Fibroblast of lung (primary cell): ENCODE data around the gene EEF1A2. TPM values are rescaled to one million over a fixed set of nuclear protein-coding genes. Genes with fewer than 3 reads are reported as not detected.

ENCODE experiments used
- DNase-seq, 2 donors: peaks; one replicate each; pipeline versions ENCODE4 v3.0.0 to v3.0.0-alpha.2; 2010; ENCODE audit warnings: low read depth in 2 of 2
- H2AFZ ChIP-seq: 2 replicates; pipeline ENCODE4 v1.5.1; 2012; ENCODE audit warnings: low read length, control low read depth, inconsistent platforms
- H3K27ac ChIP-seq: 2 replicates; pipeline ENCODE4 v1.5.1; 2011; ENCODE audit warnings: low read length, control low read depth; ENCODE audit not compliant: insufficient read depth
- H3K27me3 ChIP-seq: 2 replicates; pipeline ENCODE4 v1.5.1; 2011; ENCODE audit warnings: mild to moderate bottlenecking, low read length; ENCODE audit not compliant: control insufficient read depth, insufficient read depth
- H3K36me3 ChIP-seq: 2 replicates; pipeline ENCODE4 v1.5.1; 2011; ENCODE audit warnings: low read length; ENCODE audit not compliant: control insufficient read depth, insufficient read depth
- H3K4me1 ChIP-seq: 2 replicates; pipeline ENCODE4 v1.5.1; 2011; ENCODE audit warnings: low read length; ENCODE audit not compliant: control insufficient read depth, insufficient read depth; ENCODE audit errors: extremely low read depth
- H3K4me2 ChIP-seq: 2 replicates; pipeline ENCODE4 v1.5.1; 2011; ENCODE audit warnings: low read length, control low read depth; ENCODE audit not compliant: insufficient read depth; ENCODE audit errors: extremely low read depth
- H3K4me3 ChIP-seq, 4 experiments: fragments of 200-600 bp in 1 of 4; sonication (generic) in 1 of 4; replicated peaks in 1 of 4; 2 replicates each; pipeline ENCODE4 v1.5.1; 2011 to 2016; ENCODE audit warnings: low read length in 4 of 4, low read depth in 3 of 4, mild to moderate bottlenecking in 3 of 4, control low read depth in 2 of 4, inconsistent platforms in 1 of 4, mixed read lengths in 1 of 4; ENCODE audit not compliant: insufficient read depth in 1 of 4; ENCODE audit errors: control extremely low read depth in 1 of 4
- H3K79me2 ChIP-seq: 2 replicates; pipeline ENCODE4 v1.5.1; 2012; ENCODE audit warnings: mild to moderate bottlenecking, low read length, inconsistent platforms; ENCODE audit not compliant: control insufficient read depth, insufficient read depth
- H3K9ac ChIP-seq: 2 replicates; pipeline ENCODE4 v1.5.1; 2011; ENCODE audit warnings: mild to moderate bottlenecking, low read length, control low read depth; ENCODE audit not compliant: insufficient read depth
- H3K9me3 ChIP-seq: 2 replicates; pipeline ENCODE4 v1.5.1; 2012; ENCODE audit warnings: low read depth, low read length; ENCODE audit not compliant: control insufficient read depth, insufficient read depth
- H4K20me1 ChIP-seq: 2 replicates; pipeline ENCODE4 v1.5.1; 2011; ENCODE audit warnings: low read length; ENCODE audit not compliant: control insufficient read depth, insufficient read depth; ENCODE audit errors: extremely low read depth
- CTCF ChIP-seq, 2 donors: IDR thresholded peaks in 1 of 2; conservative IDR thresholded peaks in 1 of 2; 1 replicate in 1 of 2; 2 replicates in 1 of 2; pipeline ENCODE4 v1.5.1; 2011 to 2012; ENCODE audit warnings: low read length in 2 of 2, control low read depth in 1 of 2, inconsistent platforms in 1 of 2, low read depth in 1 of 2, mild to moderate bottlenecking in 1 of 2
- EZH2 ChIP-seq: IDR thresholded peaks from 2 replicates; pipeline ENCODE4 v1.5.1; 2012; ENCODE audit warnings: low read length, control low read depth, mild to moderate bottlenecking; ENCODE audit errors: missing control alignments
- polyA plus RNA-seq, 2 donors: library from polyadenylated mRNA; depleted of rRNA in 1 of 2; stranded (reverse) in 1 of 2; unstranded in 1 of 2; fragments of >200 nt; gene quantifications; 2 replicates each; pipeline ENCODE4 v1.2.1, GENCODE V29; 2011 to 2012; ENCODE audit warnings: missing spikeins in 1 of 2
- total RNA-seq: library from RNA; depleted of rRNA; stranded (reverse); fragments of >200 nt; gene quantifications from 2 replicates; pipeline ENCODE4 v1.2.1, GENCODE V29; 2014

The EEF1A2 gene
- total and polyA plus RNA-seq, 2 donors (not counting 1 experiment from before 2014, with no cell fraction given) = 0.16 to 1.7 TPM

- H3K4me3 ChIP-seq = no peak overlapping the region
- TF ChIP-seq CTCF (conservative IDR thresholded peaks at IDR 0.05 in 1 of 2, IDR thresholded peaks at IDR 0.05 in 1 of 2; ENCODE audit: low read depth in 1 of 2, low read length in 2 of 2) = no peak
- no peak for TF ChIP-seq EZH2
- no peaks in the 10 kb centered on the region for H3K79me2 ChIP-seq
- no peak for DNase-seq
- H3K4me1 ChIP-seq = no peaks in the 10 kb centered on the region
- no peaks in the 10 kb centered on the region for H3K9me3 ChIP-seq
- peaks cover 6% of the 10 kb centered on the region for H3K27me3 ChIP-seq
- H2AFZ ChIP-seq = no peak overlapping the region
- H3K9ac ChIP-seq = no peak overlapping the region
- H3K36me3 ChIP-seq = no peaks in the 10 kb centered on the region
- no peak overlapping the region for H3K4me2 ChIP-seq
- no peaks in the 10 kb centered on the region for H4K20me1 ChIP-seq
- H3K27ac ChIP-seq = no peak overlapping the region
Observed at GRCh38 chr20:63501818-63502670, 3.2 kb upstream of the EEF1A2 start.

GRCh38 chr20:63500902-63501817 lies 2.3 kb upstream of the EEF1A2 start:
- Histone ChIP-seq H2AFZ (no peak overlapping the region), H3K79me2 (no peaks in the 10 kb centered on the region), H3K27ac (no peak overlapping the region), H3K9me3 (no peaks in the 10 kb centered on the region), H3K4me2 (no peak overlapping the region), H4K20me1 (no peaks in the 10 kb centered on the region), H3K4me3 (no peak overlapping the region), H3K27me3 (peaks cover 6% of the 10 kb centered on the region), H3K9ac (no peak overlapping the region), H3K36me3 (no peaks in the 10 kb centered on the region), H3K4me1 (no peaks in the 10 kb centered on the region)
- no peak for TF ChIP-seq EZH2
- no peak for DNase-seq

DNA sequence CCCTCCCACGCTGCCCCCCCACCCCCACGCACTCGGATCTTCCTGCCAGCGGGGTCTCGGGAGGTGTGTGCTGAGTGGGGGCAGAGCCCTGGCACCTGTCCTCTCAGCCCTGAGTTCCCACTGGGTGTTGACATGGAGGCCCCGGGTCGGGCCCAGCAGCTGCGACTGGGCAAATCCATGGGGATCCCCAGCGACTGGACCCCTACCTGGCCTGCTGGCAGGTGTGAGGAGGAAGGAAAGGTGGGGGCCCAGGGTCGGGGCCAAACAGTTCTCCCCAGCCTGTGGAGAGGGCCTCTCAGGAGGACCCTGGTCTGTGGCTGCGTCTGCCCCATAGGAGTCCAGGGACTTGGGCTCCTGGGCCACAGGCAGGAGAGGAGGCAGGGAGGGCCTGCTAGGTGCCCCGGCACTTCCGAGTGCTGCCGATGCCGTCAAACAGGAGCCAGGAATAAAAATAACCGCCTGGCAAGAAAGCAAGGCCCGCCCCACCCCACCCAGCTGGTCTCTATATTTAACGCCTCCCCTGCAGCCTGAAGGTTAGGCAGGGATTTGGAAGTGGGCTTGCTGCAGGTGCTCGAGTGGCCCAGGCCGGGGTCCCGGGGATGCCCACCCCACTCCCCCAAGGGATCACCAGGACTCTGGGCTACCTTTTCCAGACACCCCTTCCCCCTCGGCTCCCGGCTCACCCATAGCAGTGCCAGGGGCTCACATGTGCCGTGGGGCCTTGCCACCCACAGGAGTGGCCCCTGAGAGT lies 1.4 kb upstream of the EEF1A2 start:
- Histone ChIP-seq H2AFZ (no peak overlapping the region), H3K27me3 (peaks cover 6% of the 10 kb centered on the region), H3K4me2 (no peak overlapping the region), H3K4me3 (no peak overlapping the region), H4K20me1 (no peaks in the 10 kb centered on the region), H3K79me2 (no peaks in the 10 kb centered on the region), H3K36me3 (no peaks in the 10 kb centered on the region), H3K9ac (no peak overlapping the region), H3K9me3 (no peaks in the 10 kb centered on the region), H3K4me1 (no peaks in the 10 kb centered on the region), H3K27ac (no peak overlapping the region)
- TF ChIP-seq EZH2 (no peak), CTCF (conservative IDR thresholded peaks at IDR 0.05 in 1 of 2, IDR thresholded peaks at IDR 0.05 in 1 of 2; ENCODE audit: low read depth in 1 of 2, low read length in 2 of 2) (no peak)
- no peak for DNase-seq
